Muscle of back (tissue), 11 donors: ENCODE measurements around the gene KCNQ5. TPM values are rescaled to one million over a fixed set of nuclear protein-coding genes. Genes with fewer than 3 reads are reported as not detected.
"Not testable (repeated sequence)": the region's sequence is repeated elsewhere in the genome, so short reads cannot be mapped to it uniquely, and the experiment has no call there.

Experiments
- DNase-seq, 3 donors: peaks; one replicate each; pipeline versions ENCODE4 v3.0.0 to v3.0.0-alpha.2; 2013
- polyA plus RNA-seq, 10 donors: library from polyadenylated mRNA; unstranded; fragments of 120-200 nt; gene quantifications; one replicate each; pipeline ENCODE4 v1.2.1, GENCODE V29; 2013; ENCODE audit not compliant: insufficient read length in 10 of 10

The KCNQ5 gene
- polyA plus RNA-seq, 10 donors = 0.32 to 2.1 (median 1.0) TPM

GRCh38 chr6:72950114-72950860 is 328.4 kb downstream of the KCNQ5 start:
- peak in 1 of 3 donors; percentile 48 for DNase-seq

- DNase-seq = no peak
Observed at GRCh38 chr6:72952808-72953630, 331.2 kb downstream of the KCNQ5 start.

DNA sequence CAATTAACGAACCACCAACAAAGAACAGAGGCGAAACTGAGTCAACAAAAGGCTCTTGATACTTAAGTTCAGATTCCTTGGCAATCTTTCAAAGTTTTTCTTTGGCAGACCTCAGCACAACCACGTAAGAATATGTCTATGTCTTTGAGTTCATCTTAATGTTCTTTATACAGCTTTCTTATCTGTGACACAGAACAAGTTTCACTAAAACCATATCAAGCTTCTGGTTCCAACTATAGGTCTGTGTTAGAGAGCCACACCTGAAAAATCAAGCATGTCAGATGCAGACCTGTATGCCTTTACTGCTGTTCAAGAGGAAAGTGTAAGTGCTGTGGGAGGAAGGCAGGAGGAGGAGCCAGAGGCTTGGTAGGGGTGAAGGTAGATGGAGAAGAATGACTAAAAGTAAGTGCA is 332.1 kb downstream of the KCNQ5 start:
- DNase-seq = no peak

DNA sequence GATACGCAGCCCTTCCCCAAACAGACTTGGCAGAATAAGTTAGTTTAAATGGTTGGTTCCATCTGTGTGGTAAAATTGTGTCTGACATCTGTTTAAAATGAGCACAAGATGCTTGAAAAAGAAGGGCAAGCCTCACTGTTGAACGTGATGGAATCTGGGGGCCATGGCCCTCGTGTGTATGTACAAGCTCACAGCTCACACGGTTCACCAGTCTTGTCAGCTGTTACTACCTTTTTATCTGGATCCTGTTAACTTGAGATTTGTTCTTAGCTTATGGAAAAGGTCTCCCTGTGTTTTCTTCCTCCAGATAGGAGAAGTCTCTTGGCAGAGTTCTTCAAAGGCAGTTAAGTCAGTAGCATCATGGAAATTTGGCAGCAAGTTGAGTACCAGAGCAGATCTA is 332.9 kb downstream of the KCNQ5 start:
- DNase-seq = peak in 1 of 3 donors; percentile 39

GRCh38 chr6:72955666-72956065 is 333.8 kb downstream of the KCNQ5 start:
- no peak for DNase-seq

DNA sequence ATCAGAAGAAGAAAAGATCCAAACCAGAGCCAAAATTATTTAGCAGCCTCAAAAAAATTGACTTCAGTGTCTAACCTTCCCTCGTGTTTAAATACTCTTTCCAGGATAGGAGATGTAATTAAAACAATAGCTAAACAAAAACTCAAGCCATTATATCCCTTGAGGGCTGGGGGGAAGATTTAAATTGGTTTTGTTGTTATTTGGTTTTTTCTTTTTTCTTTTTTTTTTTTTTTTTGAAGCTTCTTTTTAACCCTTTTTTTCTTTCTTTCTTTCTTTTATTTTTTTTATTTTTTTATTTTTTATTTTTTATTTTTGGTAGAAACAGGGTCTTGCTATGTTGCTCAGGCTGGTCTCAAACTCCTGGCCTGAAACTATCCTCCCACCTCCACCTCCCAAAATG is 334.4 kb downstream of the KCNQ5 start:
- DNase-seq = no peak

- DNase-seq = no peak
Observed at GRCh38 chr6:72959821-72960220, 338.0 kb downstream of the KCNQ5 start.

- no peak for DNase-seq
Observed at GRCh38 chr6:72963946-72964345, 342.1 kb downstream of the KCNQ5 start.

- no peak for DNase-seq
Observed at GRCh38 chr6:72966628-72967280, 344.9 kb downstream of the KCNQ5 start.

- DNase-seq = no peak
Observed at GRCh38 chr6:72967329-72967728, 345.5 kb downstream of the KCNQ5 start.

- no peak for DNase-seq
Observed at GRCh38 chr6:72968704-72969103, 346.8 kb downstream of the KCNQ5 start.

GRCh38 chr6:72969666-72970065 is 347.8 kb downstream of the KCNQ5 start:
- no peak for DNase-seq

GRCh38 chr6:72972579-72972978 is 350.7 kb downstream of the KCNQ5 start:
- DNase-seq = no peak

DNA sequence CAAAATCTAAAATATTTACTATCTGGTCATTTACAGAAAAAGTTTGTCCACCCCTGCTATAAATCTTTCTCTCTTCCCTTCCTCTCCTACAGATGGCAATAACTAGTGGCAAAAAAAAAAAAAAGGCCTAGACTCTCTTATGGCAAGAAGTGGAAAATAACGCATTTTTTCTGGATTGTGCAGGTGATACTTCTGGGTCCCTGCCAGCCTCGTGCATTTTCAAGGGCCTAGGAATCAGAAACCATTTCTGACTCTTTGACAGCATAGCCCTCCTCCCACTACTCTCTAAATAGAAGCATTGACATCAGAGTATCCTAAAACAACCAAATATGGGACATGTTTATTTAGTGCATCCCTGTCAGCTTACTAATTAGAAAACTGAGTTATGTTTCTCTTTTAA is 352.4 kb downstream of the KCNQ5 start:
- DNase-seq = no peak

DNA sequence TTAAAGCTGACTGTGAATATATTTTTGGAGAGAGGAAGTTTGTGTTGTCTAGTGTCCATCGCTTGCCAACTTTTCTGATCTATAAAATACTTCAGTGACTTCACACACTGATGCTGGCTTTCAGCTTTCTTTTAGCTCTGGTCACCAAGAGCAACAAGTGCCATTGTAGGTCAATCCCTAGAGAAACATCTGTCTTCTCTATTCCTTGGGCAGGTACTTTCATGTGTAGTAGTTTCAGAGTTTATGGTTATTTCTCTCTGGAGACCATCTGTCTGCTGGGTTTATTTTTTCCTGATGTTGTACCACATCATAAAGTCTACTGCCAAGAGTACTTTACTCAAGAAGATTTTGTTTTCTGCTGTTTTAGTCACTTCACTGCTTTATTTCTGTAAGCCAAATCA is 353.5 kb downstream of the KCNQ5 start:
- DNase-seq = peak in 1 of 3 donors; percentile 51

DNA sequence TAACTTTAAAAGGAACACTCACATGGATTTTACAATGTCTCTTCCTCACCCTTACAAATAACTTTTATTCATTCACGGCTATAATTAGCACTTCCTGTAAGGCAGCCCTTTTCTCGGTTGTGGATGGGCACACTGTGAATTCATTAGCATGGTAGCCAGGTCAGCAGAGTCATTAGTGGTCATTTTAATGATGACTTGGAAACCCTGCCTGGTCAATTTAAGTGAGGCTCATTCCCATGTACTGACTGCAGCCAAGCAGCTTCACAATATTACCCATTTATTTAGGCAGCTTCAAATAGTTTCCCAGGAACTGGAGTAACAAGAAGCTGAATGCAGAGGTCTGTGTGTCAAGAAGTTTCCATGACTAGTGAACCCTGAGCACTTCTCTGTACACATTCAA is 354.6 kb downstream of the KCNQ5 start:
- DNase-seq = no peak

GRCh38 chr6:72977114-72977513 is 355.2 kb downstream of the KCNQ5 start:
- DNase-seq = no peak

DNA sequence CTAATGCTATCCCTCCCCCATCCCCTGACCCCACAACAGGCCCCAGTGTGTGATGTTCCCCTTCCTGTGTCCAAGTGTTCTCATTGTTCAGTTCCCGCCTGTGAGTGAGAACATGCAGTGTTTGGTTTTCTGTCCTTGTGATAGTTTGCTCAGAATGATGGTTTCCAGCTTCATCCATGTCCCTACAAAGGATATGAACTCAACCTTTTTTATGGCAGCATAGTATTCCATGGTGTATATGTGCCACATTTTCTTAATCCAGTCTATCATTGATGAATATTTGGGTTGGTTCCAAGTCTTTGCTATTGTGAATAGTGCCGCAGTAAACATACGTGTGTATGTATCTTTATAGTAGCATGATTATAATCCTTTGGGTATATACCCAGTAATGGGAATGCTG is 356.9 kb downstream of the KCNQ5 start:
- DNase-seq = not testable (repeated sequence)

DNA sequence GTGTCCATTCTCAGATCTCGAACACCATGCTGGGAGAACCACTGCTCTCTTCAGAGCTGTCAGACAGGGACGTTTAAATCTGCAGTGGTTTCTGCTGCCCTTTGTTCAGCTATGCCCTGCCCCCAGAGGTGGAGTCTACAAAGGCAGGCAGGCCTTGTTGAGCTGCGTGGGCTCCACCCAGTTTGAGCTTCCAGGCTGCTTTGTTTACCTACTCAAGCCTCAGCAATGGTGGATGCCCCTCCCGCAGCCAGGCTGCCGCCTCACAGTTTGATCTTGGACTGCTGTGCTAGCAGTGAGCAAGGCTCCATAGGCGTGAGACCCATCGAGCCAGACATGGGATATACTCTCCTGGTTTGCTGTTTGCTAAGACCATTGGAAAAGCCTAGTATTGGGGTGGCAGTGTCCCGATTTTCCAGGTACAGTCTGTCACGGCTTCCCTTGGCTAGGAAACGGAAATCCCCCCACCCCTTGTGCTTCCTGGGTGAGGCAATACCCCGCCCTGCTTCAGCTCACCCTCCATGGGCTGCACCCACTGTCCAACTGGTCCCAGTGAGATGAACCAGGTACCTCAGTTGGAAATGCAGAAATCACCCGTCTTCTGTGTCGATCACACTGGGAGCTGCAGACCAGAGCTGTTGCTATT is 362.4 kb downstream of the KCNQ5 start:
- not testable (repeated sequence) for DNase-seq

- peak in 1 of 3 donors; percentile 47 for DNase-seq
Observed at GRCh38 chr6:72984981-72985665, 363.3 kb downstream of the KCNQ5 start.

- peak in 1 of 3 donors; percentile 8 for DNase-seq
Observed at GRCh38 chr6:72987301-72987700, 365.4 kb downstream of the KCNQ5 start.
